Measurements from ENCODE around the gene C1QL2. TPM values are rescaled to one million over a fixed set of nuclear protein-coding genes. Genes with fewer than 3 reads are reported as not detected.

The C1QL2 gene
- total RNA-seq, 1 experiment from 2014 or later = 0.81 TPM

DNA sequence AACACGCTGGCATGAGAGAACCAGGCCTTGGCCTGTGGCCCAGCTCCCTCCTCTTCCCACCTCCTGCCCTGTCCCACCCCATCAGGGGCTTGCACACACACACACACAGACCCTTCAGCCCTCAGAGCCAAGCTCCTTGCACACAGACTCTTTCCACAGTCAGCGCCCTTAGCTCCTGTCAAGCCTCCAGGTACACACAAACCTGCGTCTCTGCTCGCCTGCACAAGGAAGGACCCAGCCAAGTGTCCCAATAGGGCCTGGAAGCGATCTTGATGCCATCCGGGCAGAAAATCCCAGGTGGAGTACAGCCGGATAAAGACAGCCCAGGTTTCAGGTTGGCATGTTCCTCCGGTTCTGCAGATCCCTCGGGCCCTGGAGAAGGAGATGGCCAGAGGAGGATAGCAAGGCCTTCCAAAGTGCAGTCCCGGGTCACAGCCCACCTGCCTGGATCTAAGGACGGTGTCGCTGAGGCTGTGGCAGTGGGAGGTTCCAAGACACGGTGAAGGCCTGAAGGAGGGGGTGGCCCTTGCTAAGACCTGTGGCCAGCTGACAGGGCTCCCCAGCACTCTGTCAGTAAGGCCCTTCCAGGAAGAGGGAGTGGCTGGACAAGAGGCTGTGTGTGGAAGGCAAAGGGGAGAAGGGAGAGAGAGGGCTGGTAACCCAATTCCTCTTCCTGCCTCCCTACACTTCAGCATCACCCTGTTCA is 46.6 kb upstream of the C1QL2 start:
- Histone ChIP-seq H3K9ac (ENCODE audit: extremely low read depth, insufficient read length, low read length) (no peak overlapping the region), H3K14ac (ENCODE audit: insufficient read depth, low read length) (no peak overlapping the region; the same call in 1 of the 2 replicates), H2BK20ac (ENCODE audit: low read depth, low read length, poor library complexity, severe bottlenecking) (no peak overlapping the region), H3T11ph (ENCODE audit: low read length) (no peak overlapping the region), H4K20me1 (ENCODE audit: control insufficient read depth, insufficient read depth, insufficient read length) (no peaks in the 10 kb centered on the region), H3K27me3 (ENCODE audit: insufficient read depth, low read length) (no peaks in the 10 kb centered on the region), H3K4me2 (ENCODE audit: insufficient read depth, insufficient read length, low read length) (no peak overlapping the region), H2BK120ac (ENCODE audit: low read depth, low read length, poor library complexity, severe bottlenecking) (no peak overlapping the region), H3K4ac (ENCODE audit: low read depth, low read length) (no peak overlapping the region), H3K9me3 (ENCODE audit: control insufficient read depth, low read depth, low read length) (no peaks in the 10 kb centered on the region), H4K91ac (ENCODE audit: insufficient read length, low read depth, low read length) (no peak overlapping the region), H4K8ac (replicated peaks; ENCODE audit: insufficient read length, low read depth, low read length) (no peak overlapping the region), H3K23ac (ENCODE audit: insufficient read length, low read depth, low read length) (no peak overlapping the region), H3K79me1 (ENCODE audit: insufficient read depth, low read depth, low read length, poor library complexity, severe bottlenecking) (no peaks in the 10 kb centered on the region), H2BK15ac (ENCODE audit: low read depth, low read length) (no peak overlapping the region), H3K56ac (ENCODE audit: insufficient read length, low read depth, low read length) (no peak overlapping the region), H3K23me2 (ENCODE audit: insufficient read length, low read depth, low read length, poor library complexity, severe bottlenecking) (no peaks in the 10 kb centered on the region), H3K4me1 (ENCODE audit: insufficient read depth, low read length) (peaks cover 2% of the 10 kb centered on the region), H2BK12ac (ENCODE audit: insufficient read length, low read depth, low read length) (no peak overlapping the region), H3K27ac (ENCODE audit: insufficient read length, low read depth, low read length) (no peak overlapping the region), H2BK5ac (ENCODE audit: insufficient read length, low read length) (no peak overlapping the region), H4K5ac (ENCODE audit: insufficient read length, low read depth, low read length) (no peak overlapping the region), H3K18ac (ENCODE audit: insufficient read length, low read depth, low read length) (no peak overlapping the region), H3K79me2 (ENCODE audit: insufficient read depth, low read length) (no peaks in the 10 kb centered on the region), H2AK5ac (ENCODE audit: insufficient read length, low read length) (no peak overlapping the region), H2AFZ (ENCODE audit: low read length) (no peak overlapping the region)
- H3K4me3 Mint-ChIP-seq = no peak overlapping the region
- DNase-seq = no peak
- WGBS (ENCODE audit: extremely low coverage, insufficient read length, low lambda C conversion rate) = no CpG with 5 or more reads among the region's 13 CpGs
- H3K9me3 Mint-ChIP-seq = no peaks in the 10 kb centered on the region
- H3K4me1 Mint-ChIP-seq = peaks cover 2 to 9% of the 10 kb centered on the region in 2 experiments; a peak in 3 of 4 replicates
- H3K36me3 Mint-ChIP-seq (ENCODE audit: insufficient read depth in 1 of 3, low read depth in 3 of 3) = no peaks in the 10 kb centered on the region
- TF ChIP-seq, protein P1, sequence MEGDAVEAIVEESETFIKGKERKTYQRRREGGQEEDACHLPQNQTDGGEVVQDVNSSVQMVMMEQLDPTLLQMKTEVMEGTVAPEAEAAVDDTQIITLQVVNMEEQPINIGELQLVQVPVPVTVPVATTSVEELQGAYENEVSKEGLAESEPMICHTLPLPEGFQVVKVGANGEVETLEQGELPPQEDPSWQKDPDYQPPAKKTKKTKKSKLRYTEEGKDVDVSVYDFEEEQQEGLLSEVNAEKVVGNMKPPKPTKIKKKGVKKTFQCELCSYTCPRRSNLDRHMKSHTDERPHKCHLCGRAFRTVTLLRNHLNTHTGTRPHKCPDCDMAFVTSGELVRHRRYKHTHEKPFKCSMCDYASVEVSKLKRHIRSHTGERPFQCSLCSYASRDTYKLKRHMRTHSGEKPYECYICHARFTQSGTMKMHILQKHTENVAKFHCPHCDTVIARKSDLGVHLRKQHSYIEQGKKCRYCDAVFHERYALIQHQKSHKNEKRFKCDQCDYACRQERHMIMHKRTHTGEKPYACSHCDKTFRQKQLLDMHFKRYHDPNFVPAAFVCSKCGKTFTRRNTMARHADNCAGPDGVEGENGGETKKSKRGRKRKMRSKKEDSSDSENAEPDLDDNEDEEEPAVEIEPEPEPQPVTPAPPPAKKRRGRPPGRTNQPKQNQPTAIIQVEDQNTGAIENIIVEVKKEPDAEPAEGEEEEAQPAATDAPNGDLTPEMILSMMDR (conservative IDR thresholded peaks at IDR 0.05) = no peak
- H3K27ac Mint-ChIP-seq = no peak overlapping the region; a peak in 1 of 7 replicates
- H3K27me3 Mint-ChIP-seq (ENCODE audit: low read depth) = peaks cover 3% of the 10 kb centered on the region
